Sigmoid colon (tissue), 4 donors: ENCODE measurements around the gene MLLT3.

Experiments
- EP300 ChIP-seq, 4 donors: sonication (generic); formaldehyde crosslinking; IDR thresholded peaks; one replicate each; pipeline ENCODE4 v1.6.1; 2017; ENCODE audit warnings: antibody characterized with exemption in 4 of 4
- POLR2A ChIP-seq, 2 donors: fragments of 450-650 bp; IDR thresholded peaks; one replicate each; pipeline ENCODE4 v1.6.1; 2016; ENCODE audit warnings: antibody characterized with exemption in 2 of 2, mild to moderate bottlenecking in 2 of 2, moderate library complexity in 2 of 2
- POLR2AphosphoS5 ChIP-seq, 4 donors: sonication (generic); formaldehyde crosslinking; IDR thresholded peaks; one replicate each; pipeline ENCODE4 v1.6.1; 2017; ENCODE audit warnings: antibody characterized with exemption in 4 of 4
- TF ChIP-seq, protein P1 (sequence below), 4 experiments: fragments of 450-650 bp in 3 of 4; fragments of 200-600 bp in 1 of 4; IDR thresholded peaks; one replicate each; pipeline ENCODE4 v1.5.1; 2016 to 2019; ENCODE audit warnings: antibody characterized with exemption in 4 of 4, mild to moderate bottlenecking in 3 of 4, moderate library complexity in 2 of 4

DNA sequence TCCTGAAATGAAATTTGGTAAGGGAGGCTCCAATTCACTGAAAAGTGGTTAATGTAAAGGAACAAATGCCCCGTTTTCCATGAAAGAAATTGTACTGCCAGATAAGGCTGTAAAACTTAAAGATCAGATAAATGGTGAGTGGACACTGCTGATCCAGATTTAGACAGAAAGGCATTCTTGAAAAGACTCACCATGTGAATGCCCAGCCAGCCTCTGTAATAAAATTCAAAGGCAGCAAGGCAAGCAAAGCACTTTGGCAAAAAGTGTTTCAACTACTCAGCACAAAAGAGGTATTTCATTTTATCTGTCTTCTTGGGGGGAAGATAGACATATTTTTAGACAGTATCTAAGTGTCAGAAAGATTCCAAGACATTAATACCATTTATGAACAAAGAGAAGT lies 133.6 kb downstream of the MLLT3 start:
- TF ChIP-seq, protein P1, sequence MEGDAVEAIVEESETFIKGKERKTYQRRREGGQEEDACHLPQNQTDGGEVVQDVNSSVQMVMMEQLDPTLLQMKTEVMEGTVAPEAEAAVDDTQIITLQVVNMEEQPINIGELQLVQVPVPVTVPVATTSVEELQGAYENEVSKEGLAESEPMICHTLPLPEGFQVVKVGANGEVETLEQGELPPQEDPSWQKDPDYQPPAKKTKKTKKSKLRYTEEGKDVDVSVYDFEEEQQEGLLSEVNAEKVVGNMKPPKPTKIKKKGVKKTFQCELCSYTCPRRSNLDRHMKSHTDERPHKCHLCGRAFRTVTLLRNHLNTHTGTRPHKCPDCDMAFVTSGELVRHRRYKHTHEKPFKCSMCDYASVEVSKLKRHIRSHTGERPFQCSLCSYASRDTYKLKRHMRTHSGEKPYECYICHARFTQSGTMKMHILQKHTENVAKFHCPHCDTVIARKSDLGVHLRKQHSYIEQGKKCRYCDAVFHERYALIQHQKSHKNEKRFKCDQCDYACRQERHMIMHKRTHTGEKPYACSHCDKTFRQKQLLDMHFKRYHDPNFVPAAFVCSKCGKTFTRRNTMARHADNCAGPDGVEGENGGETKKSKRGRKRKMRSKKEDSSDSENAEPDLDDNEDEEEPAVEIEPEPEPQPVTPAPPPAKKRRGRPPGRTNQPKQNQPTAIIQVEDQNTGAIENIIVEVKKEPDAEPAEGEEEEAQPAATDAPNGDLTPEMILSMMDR (IDR thresholded peaks at IDR 0.05) = no peak
- no peak for TF ChIP-seq POLR2A (IDR thresholded peaks at IDR 0.05)
- TF ChIP-seq EP300 (IDR thresholded peaks at IDR 0.05) = no peak
- TF ChIP-seq POLR2AphosphoS5 (IDR thresholded peaks at IDR 0.05) = no peak
